ENCODE measurements around the gene PCLO. TPM values are rescaled to one million over a fixed set of nuclear protein-coding genes. Genes with fewer than 3 reads are reported as not detected.

Gene PCLO
- total RNA-seq, 2 experiments from 2014 or later, result not detected

GRCh38 chr7:82755705-82756551 lies 406.8 kb downstream of the PCLO start:
- no peaks in the 10 kb centered on the region for H3K9me3 Mint-ChIP-seq
- no peak overlapping the region for H3K4me3 Mint-ChIP-seq
- no peaks in the 10 kb centered on the region for H3K4me1 Mint-ChIP-seq (ENCODE audit: low read depth)
- no peak for DNase-seq
- intact Hi-C loops (cut with micrococcal nuclease), result no loop called here
- H3K27ac Mint-ChIP-seq, result no peak overlapping the region
- no peaks in the 10 kb centered on the region for H3K27me3 Mint-ChIP-seq (ENCODE audit: low read depth)
- no peaks in the 10 kb centered on the region for H3K36me3 Mint-ChIP-seq (ENCODE audit: low read depth)
- CTCF ChIA-PET, result no interaction called here

DNA sequence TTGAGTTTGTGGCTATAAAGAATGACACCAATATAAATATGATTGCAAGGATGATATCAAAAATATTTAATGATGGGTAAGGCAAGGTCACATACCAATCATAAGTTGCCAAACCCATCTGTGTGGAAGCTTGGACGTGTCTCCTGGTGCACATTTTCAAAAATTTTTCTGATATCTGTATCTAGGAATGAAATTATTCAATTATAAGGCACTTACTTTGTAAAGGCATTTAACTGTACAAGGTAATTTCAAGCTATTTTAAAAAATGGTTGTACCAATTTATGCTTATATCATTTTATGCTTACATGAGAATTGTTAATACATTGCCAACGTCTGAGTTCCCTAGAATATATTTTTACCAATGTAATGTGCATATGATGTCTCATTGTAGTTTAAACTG lies 412.7 kb downstream of the PCLO start:
- Mint-ChIP-seq H3K4me3 (no peak overlapping the region), H3K27ac (no peak overlapping the region), H3K36me3 (ENCODE audit: low read depth) (no peaks in the 10 kb centered on the region), H3K4me1 (ENCODE audit: low read depth) (no peaks in the 10 kb centered on the region), H3K9me3 (no peaks in the 10 kb centered on the region), H3K27me3 (ENCODE audit: low read depth) (no peaks in the 10 kb centered on the region)
- no peak for DNase-seq
- CTCF ChIA-PET, result no interaction called here
- intact Hi-C loops (cut with micrococcal nuclease), result no loop called here

GRCh38 chr7:82745820-82746219 lies 416.9 kb downstream of the PCLO start:
- no peak overlapping the region for H3K4me3 Mint-ChIP-seq
- DNase-seq, result no peak
- H3K9me3 Mint-ChIP-seq, result no peaks in the 10 kb centered on the region
- no peak overlapping the region for H3K27ac Mint-ChIP-seq
- no peaks in the 10 kb centered on the region for H3K27me3 Mint-ChIP-seq (ENCODE audit: low read depth)
- intact Hi-C loops (cut with micrococcal nuclease), result no loop called here
- CTCF ChIA-PET, result no interaction called here
- H3K36me3 Mint-ChIP-seq (ENCODE audit: low read depth), result no peaks in the 10 kb centered on the region
- no peaks in the 10 kb centered on the region for H3K4me1 Mint-ChIP-seq (ENCODE audit: low read depth)

GRCh38 chr7:82745117-82745516 lies 417.6 kb downstream of the PCLO start:
- no peak overlapping the region for H3K4me3 Mint-ChIP-seq
- CTCF ChIA-PET, result no interaction called here
- H3K27ac Mint-ChIP-seq, result no peak overlapping the region
- intact Hi-C loops (cut with micrococcal nuclease), result no loop called here
- H3K9me3 Mint-ChIP-seq, result no peaks in the 10 kb centered on the region
- H3K36me3 Mint-ChIP-seq (ENCODE audit: low read depth), result no peaks in the 10 kb centered on the region
- no peaks in the 10 kb centered on the region for H3K27me3 Mint-ChIP-seq (ENCODE audit: low read depth)
- H3K4me1 Mint-ChIP-seq (ENCODE audit: low read depth), result no peaks in the 10 kb centered on the region
- no peak for DNase-seq

- no peak overlapping the region for H3K4me3 Mint-ChIP-seq
- no peaks in the 10 kb centered on the region for H3K27me3 Mint-ChIP-seq (ENCODE audit: low read depth)
- CTCF ChIA-PET, result no interaction called here
- H3K4me1 Mint-ChIP-seq (ENCODE audit: low read depth), result no peaks in the 10 kb centered on the region
- H3K9me3 Mint-ChIP-seq, result no peaks in the 10 kb centered on the region
- DNase-seq, result no peak
- H3K36me3 Mint-ChIP-seq (ENCODE audit: low read depth), result no peaks in the 10 kb centered on the region
- no peak overlapping the region for H3K27ac Mint-ChIP-seq
- intact Hi-C loops (cut with micrococcal nuclease), result no loop called here
Observed at GRCh38 chr7:82742163-82742562, 420.5 kb downstream of the PCLO start.

- Mint-ChIP-seq H3K27me3 (ENCODE audit: low read depth) (no peaks in the 10 kb centered on the region), H3K4me3 (no peak overlapping the region), H3K4me1 (ENCODE audit: low read depth) (no peaks in the 10 kb centered on the region), H3K27ac (no peak overlapping the region), H3K9me3 (no peaks in the 10 kb centered on the region), H3K36me3 (ENCODE audit: low read depth) (no peaks in the 10 kb centered on the region)
- CTCF ChIA-PET, result no interaction called here
- intact Hi-C loops (cut with micrococcal nuclease), result no loop called here
- DNase-seq, result no peak
Observed at GRCh38 chr7:82741493-82741892, 421.2 kb downstream of the PCLO start.

DNA sequence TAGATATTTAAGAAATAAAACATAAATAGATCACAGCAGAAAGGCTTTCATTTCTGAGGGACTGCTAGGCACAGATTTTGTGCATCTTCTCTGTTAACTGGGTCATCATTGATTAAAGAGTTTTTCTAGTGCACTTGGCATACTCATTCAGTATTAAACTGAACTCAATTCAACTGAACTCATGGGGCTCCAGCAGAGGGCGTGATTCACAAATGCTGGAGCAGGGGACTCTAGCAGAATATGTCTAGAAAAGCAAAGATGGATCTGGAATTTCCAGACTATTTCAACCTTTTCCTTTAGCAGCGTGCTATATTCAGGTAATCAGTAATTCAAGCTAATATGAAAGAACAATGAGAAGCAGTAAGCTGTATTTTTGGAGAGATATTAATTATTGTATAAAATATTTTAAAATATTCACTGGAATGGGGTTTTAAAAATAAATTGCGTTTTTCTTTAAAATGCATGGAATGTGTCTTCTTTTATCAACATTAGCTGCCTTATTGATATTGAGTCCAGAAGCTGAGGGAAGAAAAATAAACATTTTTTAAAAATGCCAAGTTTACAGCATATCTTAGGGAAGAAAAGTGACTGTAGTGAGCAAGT lies 422.3 kb downstream of the PCLO start:
- no peaks in the 10 kb centered on the region for H3K36me3 Mint-ChIP-seq (ENCODE audit: low read depth)
- no peak overlapping the region for H3K27ac Mint-ChIP-seq
- intact Hi-C loops (cut with micrococcal nuclease), result no loop called here
- no peaks in the 10 kb centered on the region for H3K9me3 Mint-ChIP-seq
- H3K4me3 Mint-ChIP-seq, result no peak overlapping the region
- no peaks in the 10 kb centered on the region for H3K27me3 Mint-ChIP-seq (ENCODE audit: low read depth)
- CTCF ChIA-PET, result interaction anchor here (0.6 kb wide), 1 partner anchor 447 kb away, joined by 3 read pairs; no protein-coding TSS in a partner anchor
- DNase-seq, result peak; percentile 42
- no peaks in the 10 kb centered on the region for H3K4me1 Mint-ChIP-seq (ENCODE audit: low read depth)

- Mint-ChIP-seq H3K4me3 (no peak overlapping the region), H3K9me3 (no peaks in the 10 kb centered on the region), H3K27ac (no peak overlapping the region), H3K27me3 (ENCODE audit: low read depth) (no peaks in the 10 kb centered on the region), H3K4me1 (ENCODE audit: low read depth) (no peaks in the 10 kb centered on the region), H3K36me3 (ENCODE audit: low read depth) (no peaks in the 10 kb centered on the region)
- intact Hi-C loops (cut with micrococcal nuclease), result no loop called here
- DNase-seq, result no peak
- CTCF ChIA-PET, result no interaction called here
Observed at GRCh38 chr7:82736633-82737032, 426.1 kb downstream of the PCLO start.

GRCh38 chr7:82732677-82733076 lies 430.0 kb downstream of the PCLO start:
- H3K4me1 Mint-ChIP-seq (ENCODE audit: low read depth), result no peaks in the 10 kb centered on the region
- H3K27ac Mint-ChIP-seq, result no peak overlapping the region

GRCh38 chr7:82729172-82730030 lies 433.3 kb downstream of the PCLO start:
- intact Hi-C loops (cut with micrococcal nuclease), result loop anchor here (1.0 to 2.0 kb wide), 2 partner anchors 125 to 248 kb away; no protein-coding TSS in a partner anchor
- no peak for DNase-seq
- Mint-ChIP-seq H3K36me3 (ENCODE audit: low read depth) (no peaks in the 10 kb centered on the region), H3K4me3 (no peak overlapping the region), H3K27ac (no peak overlapping the region), H3K9me3 (no peaks in the 10 kb centered on the region), H3K27me3 (ENCODE audit: low read depth) (no peaks in the 10 kb centered on the region), H3K4me1 (ENCODE audit: low read depth) (no peaks in the 10 kb centered on the region)
- CTCF ChIA-PET, result interaction anchor here (0.7 kb wide), 1 partner anchor 16 kb away, joined by 3 read pairs; no protein-coding TSS in a partner anchor

More at GRCh38 chr7:82732677-82733076, 430.0 kb downstream of the PCLO start:
- no peaks in the 10 kb centered on the region for H3K36me3 Mint-ChIP-seq (ENCODE audit: low read depth)
- H3K4me3 Mint-ChIP-seq, result no peak overlapping the region
- no peak for DNase-seq
- intact Hi-C loops (cut with micrococcal nuclease), result no loop called here
- H3K27me3 Mint-ChIP-seq (ENCODE audit: low read depth), result no peaks in the 10 kb centered on the region
- CTCF ChIA-PET, result no interaction called here
- no peaks in the 10 kb centered on the region for H3K9me3 Mint-ChIP-seq

DNA sequence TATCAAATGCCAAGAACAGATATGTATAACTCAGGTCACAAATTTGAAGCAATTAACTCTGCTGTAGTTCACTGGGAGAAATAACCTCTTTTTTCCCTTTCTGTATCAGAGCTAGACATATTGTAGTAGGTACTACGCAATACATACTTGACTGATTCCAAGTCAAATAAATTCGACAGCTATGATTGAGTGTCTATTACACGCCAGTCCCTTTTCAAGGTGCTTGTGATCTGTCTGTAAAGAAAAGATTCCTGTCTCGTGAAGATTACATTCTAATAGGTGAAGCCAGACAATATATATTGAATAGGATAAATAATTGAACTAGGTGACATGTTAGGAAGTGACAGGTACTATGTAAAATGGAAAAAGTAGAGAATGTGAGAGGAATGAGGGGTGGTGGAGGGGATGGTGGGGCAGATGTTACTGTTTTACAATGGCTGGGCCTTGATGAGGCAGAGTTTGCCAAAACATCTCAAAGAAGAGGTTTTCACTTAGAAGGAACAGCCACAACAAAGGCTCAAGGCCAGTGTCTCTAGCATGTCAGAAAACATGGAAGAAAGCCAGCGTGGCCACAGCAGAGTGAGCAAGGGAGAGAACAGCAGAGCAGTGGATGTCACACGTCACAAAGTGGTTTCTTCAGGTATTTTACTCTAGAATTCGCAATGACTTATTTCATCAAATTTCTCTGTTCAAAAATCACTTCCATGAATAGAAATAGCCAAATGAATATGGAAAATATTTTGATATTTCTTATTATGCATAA lies 436.5 kb downstream of the PCLO start:
- intact Hi-C loops (cut with micrococcal nuclease), result loop anchor here (1.0 to 2.0 kb wide), 2 partner anchors 682 to 1243 kb away; no protein-coding TSS in a partner anchor
- no peak overlapping the region for H3K27ac Mint-ChIP-seq
- no peaks in the 10 kb centered on the region for H3K4me1 Mint-ChIP-seq (ENCODE audit: low read depth)
- DNase-seq, result no peak
- H3K4me3 Mint-ChIP-seq, result no peak overlapping the region
- H3K36me3 Mint-ChIP-seq (ENCODE audit: low read depth), result no peaks in the 10 kb centered on the region
- CTCF ChIA-PET, result no interaction called here
- no peaks in the 10 kb centered on the region for H3K27me3 Mint-ChIP-seq (ENCODE audit: low read depth)
- H3K9me3 Mint-ChIP-seq, result no peaks in the 10 kb centered on the region

DNA sequence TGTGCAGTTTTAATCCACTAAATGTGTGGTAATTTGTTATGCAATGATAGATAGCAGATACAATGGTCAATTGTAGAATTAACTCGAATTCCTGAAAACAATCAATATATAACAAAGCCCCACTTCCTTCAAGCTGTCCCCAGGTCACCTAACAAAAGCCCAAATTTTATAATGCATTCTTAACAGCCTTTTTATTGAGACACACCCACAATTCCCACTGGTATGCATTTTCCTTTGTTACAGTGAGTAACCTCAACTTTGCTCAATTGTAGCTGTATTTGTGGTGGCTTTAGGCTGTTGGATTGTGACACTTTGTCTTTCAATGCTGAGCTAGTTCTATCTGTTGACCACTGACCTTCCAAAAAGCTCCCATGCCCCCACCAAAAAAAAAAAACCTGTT lies 439.3 kb downstream of the PCLO start:
- Mint-ChIP-seq H3K4me1 (ENCODE audit: low read depth) (no peaks in the 10 kb centered on the region), H3K27ac (no peak overlapping the region), H3K27me3 (ENCODE audit: low read depth) (no peaks in the 10 kb centered on the region), H3K9me3 (no peaks in the 10 kb centered on the region), H3K36me3 (ENCODE audit: low read depth) (no peaks in the 10 kb centered on the region), H3K4me3 (no peak overlapping the region)
- CTCF ChIA-PET, result no interaction called here
- intact Hi-C loops (cut with micrococcal nuclease), result no loop called here
- no peak for DNase-seq

All from activated naive CD4-positive, alpha-beta T cell treated with anti-CD3 and anti-CD28 coated beads for 36 hours (primary cell).